ENCODE data around the gene F8A2. TPM values are rescaled to one million over a fixed set of nuclear protein-coding genes. Genes with fewer than 3 reads are reported as not detected.
A peak's percentile ranks its signal among the peaks of the same experiment; 100 is the strongest.
"Not testable (repeated sequence)": the region's sequence is repeated elsewhere in the genome, so short reads cannot be mapped to it uniquely, and the experiment has no call there.

F8A2 gene
- total RNA-seq = not detected

GRCh38 chrX:155381843-155382528 lies at the start of gene F8A2:
TSS of gene F8A2 (plus strand) at chrX:155382095. CDS start at chrX:155382115, 20 bp downstream.
- not testable (repeated sequence) for H3K36me3 ChIP-seq (ENCODE audit: control insufficient read depth in 3 of 3, insufficient read depth in 3 of 3, low read length in 3 of 3); H3K4me3 ChIP-seq (ENCODE audit: low read length in 3 of 3); H3K4me1 ChIP-seq (ENCODE audit: control insufficient read depth in 3 of 3, insufficient read depth in 3 of 3, low read length in 3 of 3); H3K27ac ChIP-seq (ENCODE audit: low read depth, low read length); H3K27me3 ChIP-seq (ENCODE audit: control insufficient read depth in 3 of 3, insufficient read depth in 3 of 3, low read length in 3 of 3); H3K9me3 ChIP-seq (ENCODE audit: control insufficient read depth in 3 of 3, low read length in 3 of 3); H3K9ac ChIP-seq (ENCODE audit: low read depth in 1 of 3, low read length in 3 of 3)

DNA sequence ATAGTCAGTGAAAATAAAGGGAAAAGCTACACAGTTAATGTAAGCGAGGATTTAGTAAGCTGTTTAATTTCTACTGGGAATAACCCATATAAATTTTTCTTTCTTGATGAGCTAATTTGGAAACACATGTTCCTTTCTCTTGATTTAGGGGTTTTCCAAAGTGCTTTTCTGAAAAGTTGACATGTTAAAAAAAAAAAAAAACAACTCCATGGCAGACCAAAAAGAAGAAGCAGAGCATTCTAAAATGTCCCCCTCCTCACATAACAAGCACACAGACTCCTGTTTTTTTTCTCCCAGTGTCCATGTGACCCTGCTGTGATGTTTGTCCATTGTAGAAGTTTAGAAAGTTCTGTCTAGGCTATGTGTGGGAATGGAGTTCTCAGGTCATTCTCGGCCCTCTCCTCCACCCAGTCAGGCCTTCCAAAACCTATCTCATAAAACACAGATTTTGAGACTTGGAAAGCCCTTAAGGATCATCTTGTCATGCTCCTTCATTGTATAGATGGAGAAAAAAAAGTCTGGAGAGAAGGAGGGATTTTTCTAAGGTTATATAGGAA lies 48.3 kb upstream of the F8A2 start:
- Histone ChIP-seq H3K9ac (ENCODE audit: low read depth in 1 of 3, low read length in 3 of 3) (peak overlapping the region in 2 of 3 donors; percentile 25 to 33), H3K27me3 (ENCODE audit: control insufficient read depth in 3 of 3, insufficient read depth in 3 of 3, low read length in 3 of 3) (no peaks in the 10 kb centered on the region), H3K9me3 (ENCODE audit: control insufficient read depth in 3 of 3, low read length in 3 of 3) (no peaks in the 10 kb centered on the region), H3K36me3 (ENCODE audit: control insufficient read depth in 3 of 3, insufficient read depth in 3 of 3, low read length in 3 of 3) (no peaks in the 10 kb centered on the region), H3K27ac (ENCODE audit: low read depth, low read length) (peak overlapping the region; percentile 55), H3K4me3 (ENCODE audit: low read length in 3 of 3) (peak overlapping the region in 2 of 3 donors; percentile 35 to 67), H3K4me1 (ENCODE audit: control insufficient read depth in 3 of 3, insufficient read depth in 3 of 3, low read length in 3 of 3) (no peaks in the 10 kb centered on the region)

- Histone ChIP-seq H3K4me3 (ENCODE audit: low read length in 3 of 3) (peak within 1 kb of the TSS in 2 of 3 donors; percentile 61 to 67), H3K9me3 (ENCODE audit: control insufficient read depth in 3 of 3, low read length in 3 of 3) (no peaks in the 10 kb centered on the region), H3K4me1 (ENCODE audit: control insufficient read depth in 3 of 3, insufficient read depth in 3 of 3, low read length in 3 of 3) (no peaks in the 10 kb centered on the region), H3K27me3 (ENCODE audit: control insufficient read depth in 3 of 3, insufficient read depth in 3 of 3, low read length in 3 of 3) (no peaks in the 10 kb centered on the region), H3K9ac (ENCODE audit: low read depth in 1 of 3, low read length in 3 of 3) (peak within 1 kb of the TSS; percentile 25 to 33 (median 25)), H3K36me3 (ENCODE audit: control insufficient read depth in 3 of 3, insufficient read depth in 3 of 3, low read length in 3 of 3) (no peaks in the 10 kb centered on the region), H3K27ac (ENCODE audit: low read depth, low read length) (peak within 1 kb of the TSS; percentile 55)
Measured at GRCh38 chrX:155334486-155335336, 47.2 kb upstream of the F8A2 start, which contains the start of gene CLIC2. TSS of gene CLIC2 (minus strand) at chrX:155334614. CDS start at chrX:155334427, 187 bp downstream.

GRCh38 chrX:155335337-155335712 lies 46.6 kb upstream of the F8A2 start:
- not testable (repeated sequence) for H3K4me3 ChIP-seq (ENCODE audit: low read length in 3 of 3); H3K4me1 ChIP-seq (ENCODE audit: control insufficient read depth in 3 of 3, insufficient read depth in 3 of 3, low read length in 3 of 3); H3K36me3 ChIP-seq (ENCODE audit: control insufficient read depth in 3 of 3, insufficient read depth in 3 of 3, low read length in 3 of 3); H3K9me3 ChIP-seq (ENCODE audit: control insufficient read depth in 3 of 3, low read length in 3 of 3); H3K9ac ChIP-seq (ENCODE audit: low read depth in 1 of 3, low read length in 3 of 3); H3K27me3 ChIP-seq (ENCODE audit: control insufficient read depth in 3 of 3, insufficient read depth in 3 of 3, low read length in 3 of 3); H3K27ac ChIP-seq (ENCODE audit: low read depth, low read length)

DNA sequence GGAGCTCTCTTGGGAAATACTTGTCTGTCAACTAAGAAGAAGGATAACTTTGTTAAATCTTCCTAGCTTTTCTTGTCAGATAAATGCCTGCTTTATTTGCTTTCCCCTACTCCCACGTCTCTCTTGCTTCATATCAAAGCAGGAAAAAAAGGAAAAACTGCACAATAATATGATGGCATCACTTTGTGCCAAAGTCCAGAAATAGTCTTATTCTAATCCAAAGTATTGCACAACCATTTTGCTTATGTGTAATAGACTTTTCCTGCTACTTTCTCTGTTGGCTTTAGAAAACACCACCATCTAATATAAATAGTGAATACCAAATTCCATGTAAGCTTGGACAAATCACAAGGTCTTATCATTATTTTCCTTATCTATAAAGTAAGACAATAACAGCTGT lies 36.2 kb upstream of the F8A2 start:
- not testable (repeated sequence) for H3K27me3 ChIP-seq (ENCODE audit: control insufficient read depth in 3 of 3, insufficient read depth in 3 of 3, low read length in 3 of 3); H3K36me3 ChIP-seq (ENCODE audit: control insufficient read depth in 3 of 3, insufficient read depth in 3 of 3, low read length in 3 of 3); H3K27ac ChIP-seq (ENCODE audit: low read depth, low read length); H3K9me3 ChIP-seq (ENCODE audit: control insufficient read depth in 3 of 3, low read length in 3 of 3); H3K9ac ChIP-seq (ENCODE audit: low read depth in 1 of 3, low read length in 3 of 3); H3K4me3 ChIP-seq (ENCODE audit: low read length in 3 of 3); H3K4me1 ChIP-seq (ENCODE audit: control insufficient read depth in 3 of 3, insufficient read depth in 3 of 3, low read length in 3 of 3)

- H3K27ac ChIP-seq (ENCODE audit: low read depth, low read length); H3K9me3 ChIP-seq (ENCODE audit: control insufficient read depth in 3 of 3, low read length in 3 of 3); H3K4me3 ChIP-seq (ENCODE audit: low read length in 3 of 3); H3K27me3 ChIP-seq (ENCODE audit: control insufficient read depth in 3 of 3, insufficient read depth in 3 of 3, low read length in 3 of 3); H3K4me1 ChIP-seq (ENCODE audit: control insufficient read depth in 3 of 3, insufficient read depth in 3 of 3, low read length in 3 of 3); H3K36me3 ChIP-seq (ENCODE audit: control insufficient read depth in 3 of 3, insufficient read depth in 3 of 3, low read length in 3 of 3); H3K9ac ChIP-seq (ENCODE audit: low read depth in 1 of 3, low read length in 3 of 3): not testable (repeated sequence)
Measured at GRCh38 chrX:155349448-155349847, 32.4 kb upstream of the F8A2 start.

DNA sequence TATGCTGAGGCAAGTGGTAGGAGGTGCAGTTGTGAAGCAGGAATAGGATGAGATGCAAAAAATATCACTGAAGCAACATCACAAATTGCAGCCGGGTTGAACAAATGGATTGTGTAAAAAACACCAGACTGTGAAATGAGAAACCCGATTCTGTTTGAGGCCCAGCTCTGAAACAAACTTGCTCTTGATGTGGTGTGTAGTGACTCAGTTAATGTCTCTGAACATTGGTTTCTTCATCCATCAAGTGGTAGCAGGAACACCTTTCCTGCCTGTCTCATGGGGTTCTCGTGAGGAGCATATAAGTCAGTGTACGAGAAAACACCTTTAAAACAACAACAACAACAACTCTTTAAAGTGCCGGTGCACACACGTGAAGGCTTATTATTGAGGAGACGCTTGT lies 18.2 kb upstream of the F8A2 start:
- not testable (repeated sequence) for H3K9ac ChIP-seq (ENCODE audit: low read depth in 1 of 3, low read length in 3 of 3); H3K36me3 ChIP-seq (ENCODE audit: control insufficient read depth in 3 of 3, insufficient read depth in 3 of 3, low read length in 3 of 3); H3K27me3 ChIP-seq (ENCODE audit: control insufficient read depth in 3 of 3, insufficient read depth in 3 of 3, low read length in 3 of 3); H3K27ac ChIP-seq (ENCODE audit: low read depth, low read length); H3K9me3 ChIP-seq (ENCODE audit: control insufficient read depth in 3 of 3, low read length in 3 of 3); H3K4me1 ChIP-seq (ENCODE audit: control insufficient read depth in 3 of 3, insufficient read depth in 3 of 3, low read length in 3 of 3); H3K4me3 ChIP-seq (ENCODE audit: low read length in 3 of 3)

- H3K36me3 ChIP-seq (ENCODE audit: control insufficient read depth in 3 of 3, insufficient read depth in 3 of 3, low read length in 3 of 3); H3K4me3 ChIP-seq (ENCODE audit: low read length in 3 of 3); H3K27ac ChIP-seq (ENCODE audit: low read depth, low read length); H3K27me3 ChIP-seq (ENCODE audit: control insufficient read depth in 3 of 3, insufficient read depth in 3 of 3, low read length in 3 of 3); H3K9me3 ChIP-seq (ENCODE audit: control insufficient read depth in 3 of 3, low read length in 3 of 3); H3K4me1 ChIP-seq (ENCODE audit: control insufficient read depth in 3 of 3, insufficient read depth in 3 of 3, low read length in 3 of 3); H3K9ac ChIP-seq (ENCODE audit: low read depth in 1 of 3, low read length in 3 of 3): not testable (repeated sequence)
Measured at GRCh38 chrX:155373777-155374458, 8.0 kb upstream of the F8A2 start.

DNA sequence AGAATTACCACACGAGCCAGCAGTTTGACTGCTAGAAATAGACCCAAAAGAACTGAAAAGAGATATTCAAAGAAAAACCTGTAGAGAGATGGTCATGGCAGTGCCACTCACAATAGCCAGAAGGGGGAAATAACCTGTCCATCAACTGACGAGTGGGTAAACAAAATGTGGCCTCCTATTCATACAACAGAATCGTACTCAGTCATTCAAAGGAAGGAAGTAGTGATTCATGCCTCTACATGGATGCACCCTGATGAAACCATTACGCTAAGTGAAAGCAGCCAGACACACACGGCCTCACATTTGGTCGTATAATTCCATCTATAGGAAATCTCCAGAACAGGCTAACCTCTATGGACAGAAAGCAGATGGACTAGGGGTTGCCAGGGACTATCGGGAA lies 2.1 kb upstream of the F8A2 start:
- not testable (repeated sequence) for H3K36me3 ChIP-seq (ENCODE audit: control insufficient read depth in 3 of 3, insufficient read depth in 3 of 3, low read length in 3 of 3); H3K4me1 ChIP-seq (ENCODE audit: control insufficient read depth in 3 of 3, insufficient read depth in 3 of 3, low read length in 3 of 3); H3K27ac ChIP-seq (ENCODE audit: low read depth, low read length); H3K9me3 ChIP-seq (ENCODE audit: control insufficient read depth in 3 of 3, low read length in 3 of 3); H3K4me3 ChIP-seq (ENCODE audit: low read length in 3 of 3); H3K9ac ChIP-seq (ENCODE audit: low read depth in 1 of 3, low read length in 3 of 3); H3K27me3 ChIP-seq (ENCODE audit: control insufficient read depth in 3 of 3, insufficient read depth in 3 of 3, low read length in 3 of 3)

- H3K4me1 ChIP-seq (ENCODE audit: control insufficient read depth in 3 of 3, insufficient read depth in 3 of 3, low read length in 3 of 3); H3K27ac ChIP-seq (ENCODE audit: low read depth, low read length); H3K4me3 ChIP-seq (ENCODE audit: low read length in 3 of 3); H3K9me3 ChIP-seq (ENCODE audit: control insufficient read depth in 3 of 3, low read length in 3 of 3); H3K27me3 ChIP-seq (ENCODE audit: control insufficient read depth in 3 of 3, insufficient read depth in 3 of 3, low read length in 3 of 3); H3K36me3 ChIP-seq (ENCODE audit: control insufficient read depth in 3 of 3, insufficient read depth in 3 of 3, low read length in 3 of 3); H3K9ac ChIP-seq (ENCODE audit: low read depth in 1 of 3, low read length in 3 of 3): not testable (repeated sequence)
Measured at GRCh38 chrX:155382529-155382967, 653 bp downstream of the F8A2 start.
